Measurements from ENCODE around the gene SLC40A1. TPM values are rescaled to one million over a fixed set of nuclear protein-coding genes. Genes with fewer than 3 reads are reported as not detected.

Gene SLC40A1
- total and polyA plus RNA-seq, 12 donors = 84.1 to 3,561 (median 883) TPM

- peaks cover 61 to 100% of the 10 kb centered on the region in 2 donors for H3K4me1 ChIP-seq (replicated peaks in 1 of 2)
- peak overlapping the region in 2 of 5 donors; percentile 50 to 53 for H3K27ac ChIP-seq
- no peaks in the 10 kb centered on the region for H3K27me3 ChIP-seq
- H3K36me3 ChIP-seq (replicated peaks in 1 of 2) = peaks cover 0 to 92% of the 10 kb centered on the region in 2 donors
- peak overlapping the region in 1 of 4 donors; percentile 81 for H3K4me3 ChIP-seq
- TF ChIP-seq CTCF (IDR thresholded peaks at IDR 0.05) = no peak
- no peak for DNase-seq
- intact Hi-C loops (cut with DNase I) = no loop called here
- 77 to 94% (median 87%) methylated on average over 1 of the region's 1 CpG for WGBS, 4 donors
- no peaks in the 10 kb centered on the region for H3K9me3 ChIP-seq (replicated peaks in 1 of 3)
Observed at GRCh38 chr2:189570570-189571031, 10.0 kb downstream of the SLC40A1 start.

DNA sequence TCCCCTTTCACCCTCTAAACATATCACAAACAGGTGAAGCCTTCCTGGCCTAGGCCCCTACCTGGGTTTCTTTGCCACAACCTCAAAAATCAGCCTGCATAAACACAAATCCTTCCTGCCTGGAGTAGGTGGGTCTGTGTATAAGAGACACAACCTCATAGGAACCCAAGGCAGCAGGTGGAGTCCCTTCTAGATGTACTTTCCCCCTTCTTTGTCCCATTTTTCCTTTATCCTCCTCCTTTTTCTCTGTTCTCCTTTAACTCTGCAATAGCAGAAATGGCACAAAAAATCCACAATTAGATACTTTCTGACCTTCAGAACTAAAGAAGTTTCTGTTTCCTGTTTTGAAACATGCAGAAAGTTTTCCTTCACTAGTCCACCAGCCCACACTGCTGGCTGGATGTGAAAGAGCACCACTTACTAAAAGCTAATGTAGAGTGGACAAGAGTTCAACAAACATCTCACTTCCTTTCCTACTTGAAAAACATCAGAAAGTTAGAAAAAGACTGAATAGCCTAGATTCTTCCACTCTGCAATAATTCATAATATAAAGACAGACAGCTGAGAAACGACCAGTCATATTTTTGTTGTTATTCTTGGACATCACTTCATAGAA, 11.2 kb downstream of the SLC40A1 start:
- intact Hi-C loops (cut with DNase I) = no loop called here
- H3K27ac ChIP-seq = peak overlapping the region in 4 of 5 donors; percentile 47 to 66 (median 57)
- H3K36me3 ChIP-seq (replicated peaks in 1 of 2) = peaks cover 0 to 92% of the 10 kb centered on the region in 2 donors
- no peaks in the 10 kb centered on the region for H3K27me3 ChIP-seq
- peak overlapping the region in 1 of 4 donors; percentile 38 for H3K4me3 ChIP-seq
- DNase-seq = peak in 2 of 7 donors; percentile 35 to 40
- TF ChIP-seq CTCF (IDR thresholded peaks at IDR 0.05) (peak in 3 of 6 experiments; percentile 22 to 34 (median 29)), POLR2A (IDR thresholded peaks at IDR 0.05) (no peak)
- peaks cover 62 to 96% of the 10 kb centered on the region in 2 donors for H3K4me1 ChIP-seq (replicated peaks in 1 of 2)
- no peaks in the 10 kb centered on the region for H3K9me3 ChIP-seq (replicated peaks in 1 of 3)
- 0 to 12% (median 2%) methylated on average over 1 of the region's 1 CpG for WGBS, 4 donors

DNA sequence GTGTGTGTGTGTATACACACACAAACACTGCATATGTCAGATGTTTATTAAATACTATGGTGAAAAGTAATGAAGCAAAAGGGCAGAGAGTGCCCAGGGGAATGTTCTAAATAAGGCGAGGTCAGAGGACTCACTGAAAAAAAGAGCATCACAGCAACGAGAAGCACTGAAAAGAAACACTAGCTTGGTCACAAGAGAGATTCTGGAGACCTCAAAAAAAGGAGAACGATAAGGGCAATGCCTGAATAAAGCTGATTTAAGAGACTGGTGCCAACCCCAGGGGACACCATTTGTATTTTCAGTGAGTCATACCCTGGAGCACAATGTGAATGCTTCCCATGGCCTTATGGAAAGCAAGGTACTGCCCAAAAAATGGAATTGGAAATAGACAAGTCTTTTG, 14.5 kb downstream of the SLC40A1 start:
- H3K4me1 ChIP-seq (replicated peaks in 1 of 2) = peaks cover 76 to 94% of the 10 kb centered on the region in 2 donors
- peak overlapping the region in 1 of 4 donors; percentile 21 for H3K4me3 ChIP-seq
- peak in 1 of 7 donors; percentile 24 for DNase-seq
- no peaks in the 10 kb centered on the region for H3K9me3 ChIP-seq (replicated peaks in 1 of 3)
- TF ChIP-seq POLR2A (IDR thresholded peaks at IDR 0.05) = no peak
- TF ChIP-seq CTCF (IDR thresholded peaks at IDR 0.05) = no peak
- H3K27me3 ChIP-seq = no peaks in the 10 kb centered on the region
- H3K36me3 ChIP-seq (replicated peaks in 1 of 2) = peaks cover 0 to 86% of the 10 kb centered on the region in 2 donors
- intact Hi-C loops (cut with DNase I) = loop anchor here in 1 of 2 donors (2.0 kb wide), 1 partner anchor 15 kb away; the partner anchor contains the start of gene SLC40A1
- WGBS, 4 donors = 40 to 60% (median 44%) methylated on average over 3 of the region's 3 CpGs
- peak overlapping the region in 3 of 5 donors; percentile 21 to 61 (median 36) for H3K27ac ChIP-seq

DNA sequence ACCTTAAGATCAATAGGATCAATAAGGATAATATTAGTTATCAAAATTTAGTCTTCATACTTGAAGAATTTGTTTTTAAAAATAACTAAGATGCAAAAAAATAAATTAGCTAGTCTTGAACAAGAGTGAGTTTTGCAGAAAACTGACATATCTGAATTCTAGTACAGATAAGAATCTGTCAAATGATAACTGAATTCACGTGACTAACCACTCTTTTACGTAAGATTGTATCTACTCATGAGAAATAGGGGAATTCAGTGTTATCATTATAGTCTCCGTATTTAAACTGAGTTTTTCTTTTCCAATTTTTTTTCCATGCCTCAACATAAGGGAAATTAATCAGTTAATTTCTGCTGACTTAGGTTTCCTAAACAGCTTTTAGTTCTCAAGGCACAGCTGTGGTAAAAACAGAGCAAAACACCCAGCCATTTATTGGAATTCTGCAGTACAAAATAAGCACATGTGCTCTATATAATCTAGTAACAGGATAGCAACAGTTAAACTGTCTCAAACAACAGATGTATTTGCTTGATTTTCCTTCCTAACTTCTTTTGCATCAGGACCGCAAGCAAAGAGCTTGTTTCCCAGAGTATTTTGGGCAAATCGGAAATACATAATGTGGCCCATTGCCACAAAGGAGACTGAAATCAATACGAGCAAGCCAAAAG, 19.1 kb downstream of the SLC40A1 start:
- WGBS, 4 donors = 25 to 41% (median 28%) methylated on average over 6 of the region's 6 CpGs
- Histone ChIP-seq H3K36me3 (replicated peaks in 1 of 2) (peaks cover 0 to 52% of the 10 kb centered on the region in 2 donors), H3K27me3 (no peaks in the 10 kb centered on the region), H3K4me3 (peak overlapping the region in 1 of 4 donors; percentile 42), H3K4me1 (replicated peaks in 1 of 2) (peaks cover 89 to 93% of the 10 kb centered on the region in 2 donors), H3K27ac (peak overlapping the region in 4 of 5 donors; percentile 1 to 69 (median 14)), H3K9me3 (replicated peaks in 1 of 3) (no peaks in the 10 kb centered on the region)
- no peak for TF ChIP-seq CTCF (IDR thresholded peaks at IDR 0.05)
- TF ChIP-seq POLR2A (IDR thresholded peaks at IDR 0.05) = no peak
- no peak for DNase-seq
- intact Hi-C loops (cut with DNase I) = no loop called here
